Mucosa of rectum (tissue), 2 donors: ENCODE results near the gene NRAP.

Experiments
- H3K27ac ChIP-seq, 2 donors: one replicate each; pipeline ENCODE4 v1.7.0; 2013; ENCODE audit warnings: inconsistent platforms in 2 of 2, low read depth in 2 of 2, low read length in 2 of 2
- H3K27me3 ChIP-seq, 2 donors: one replicate each; pipeline ENCODE4 v1.7.0; 2013; ENCODE audit warnings: low read length in 2 of 2; ENCODE audit not compliant: control insufficient read depth in 2 of 2, insufficient read depth in 2 of 2
- H3K36me3 ChIP-seq, 2 donors: one replicate each; pipeline ENCODE4 v1.7.0; 2013; ENCODE audit warnings: low read length in 2 of 2; ENCODE audit not compliant: control insufficient read depth in 2 of 2, insufficient read depth in 2 of 2
- H3K4me1 ChIP-seq, 2 donors: one replicate each; pipeline ENCODE4 v1.7.0; 2013; ENCODE audit warnings: low read length in 2 of 2, mild to moderate bottlenecking in 1 of 2; ENCODE audit not compliant: control insufficient read depth in 2 of 2, insufficient read depth in 2 of 2
- H3K4me3 ChIP-seq, 2 donors: one replicate each; pipeline ENCODE4 v1.7.0; 2013; ENCODE audit warnings: low read length in 2 of 2
- H3K9ac ChIP-seq, 2 donors: one replicate each; pipeline ENCODE4 v1.7.0; 2013; ENCODE audit warnings: low read length in 2 of 2, low read depth in 1 of 2, mild to moderate bottlenecking in 1 of 2
- H3K9me3 ChIP-seq, 2 donors: one replicate each; pipeline ENCODE4 v1.7.0; 2013; ENCODE audit warnings: low read length in 2 of 2; ENCODE audit not compliant: control insufficient read depth in 2 of 2
- donor health status: healthy.
- donor health status: Normal muscosa, but diverticular disease.

Gene NRAP

DNA sequence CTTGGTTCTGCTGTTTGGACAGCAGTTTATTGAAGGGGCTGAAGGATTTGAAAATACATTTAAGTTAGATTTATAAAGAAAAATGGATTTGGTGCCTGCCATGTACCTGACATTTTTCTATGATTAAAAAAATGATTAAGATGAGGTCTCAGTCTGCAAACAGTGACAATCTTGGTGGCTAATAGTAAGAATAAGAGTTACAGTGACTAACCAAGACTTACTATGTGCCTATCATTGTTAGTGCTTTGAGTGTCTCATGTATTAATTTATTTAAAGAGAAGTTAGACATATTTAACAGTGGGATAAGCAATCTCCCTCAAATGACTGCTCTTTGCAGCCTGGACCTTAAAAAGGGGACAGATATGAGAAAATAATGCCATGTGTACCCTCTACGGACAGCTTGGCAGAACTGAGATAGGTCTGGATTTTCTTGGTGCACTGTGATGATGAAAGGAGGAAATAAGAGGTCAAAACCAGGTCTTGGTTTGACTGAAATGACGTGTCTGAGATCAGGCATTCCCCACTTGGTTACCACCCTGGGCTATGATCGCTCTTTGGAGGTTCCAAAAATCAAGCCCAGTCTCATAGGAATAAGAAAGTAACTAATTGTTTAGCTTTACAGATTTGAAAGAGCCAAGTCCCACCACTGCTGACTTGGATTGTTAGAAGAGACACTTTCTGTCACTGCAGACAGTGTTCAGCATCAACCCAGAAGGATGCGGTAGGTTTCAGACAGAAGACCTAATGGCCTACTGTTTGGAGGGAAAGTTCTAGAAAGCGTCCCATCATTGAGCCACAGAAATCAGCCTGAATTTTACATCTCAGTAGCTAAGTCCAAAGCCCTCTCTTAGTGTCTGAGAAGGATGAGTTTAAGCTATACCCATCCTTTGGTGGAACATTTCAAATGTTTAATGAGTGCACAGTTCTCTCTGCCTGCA lies 18.0 kb upstream of the NRAP start:
- Histone ChIP-seq H3K27me3 (no peaks in the 10 kb centered on the region), H3K9ac (no peak overlapping the region), H3K4me3 (peak overlapping the region in 1 of 2 donors; percentile 97), H3K4me1 (peaks cover 12 to 28% of the 10 kb centered on the region in 2 donors), H3K36me3 (peaks cover 0 to 3% of the 10 kb centered on the region in 2 donors), H3K9me3 (no peaks in the 10 kb centered on the region), H3K27ac (no peak overlapping the region)

- H3K27ac ChIP-seq = peak overlapping the region; percentile 98 to 99
- peaks cover 12 to 24% of the 10 kb centered on the region in 2 donors for H3K4me1 ChIP-seq
- peak overlapping the region; percentile 96 to 97 for H3K4me3 ChIP-seq
- H3K27me3 ChIP-seq = no peaks in the 10 kb centered on the region
- peak overlapping the region; percentile 98 to 99 for H3K9ac ChIP-seq
- no peaks in the 10 kb centered on the region for H3K9me3 ChIP-seq
- H3K36me3 ChIP-seq = peaks cover 0 to 3% of the 10 kb centered on the region in 2 donors
Measured at GRCh38 chr10:113680190-113681111, 16.6 kb upstream of the NRAP start.

- Histone ChIP-seq H3K9ac (peak within 1 kb of the TSS; percentile 98 to 99), H3K27me3 (no peaks in the 10 kb centered on the region), H3K36me3 (peaks cover 0 to 3% of the 10 kb centered on the region in 2 donors), H3K4me3 (peak within 1 kb of the TSS; percentile 96 to 97), H3K27ac (peak within 1 kb of the TSS; percentile 98 to 99), H3K4me1 (peaks cover 12 to 19% of the 10 kb centered on the region in 2 donors), H3K9me3 (no peaks in the 10 kb centered on the region)
Measured at GRCh38 chr10:113679463-113680189, 15.8 kb upstream of the NRAP start, which contains the start of gene CASP7. CASP7 (plus strand) TSS chr10:113679912; CDS start chr10:113697494, 17,582 bp downstream.

DNA sequence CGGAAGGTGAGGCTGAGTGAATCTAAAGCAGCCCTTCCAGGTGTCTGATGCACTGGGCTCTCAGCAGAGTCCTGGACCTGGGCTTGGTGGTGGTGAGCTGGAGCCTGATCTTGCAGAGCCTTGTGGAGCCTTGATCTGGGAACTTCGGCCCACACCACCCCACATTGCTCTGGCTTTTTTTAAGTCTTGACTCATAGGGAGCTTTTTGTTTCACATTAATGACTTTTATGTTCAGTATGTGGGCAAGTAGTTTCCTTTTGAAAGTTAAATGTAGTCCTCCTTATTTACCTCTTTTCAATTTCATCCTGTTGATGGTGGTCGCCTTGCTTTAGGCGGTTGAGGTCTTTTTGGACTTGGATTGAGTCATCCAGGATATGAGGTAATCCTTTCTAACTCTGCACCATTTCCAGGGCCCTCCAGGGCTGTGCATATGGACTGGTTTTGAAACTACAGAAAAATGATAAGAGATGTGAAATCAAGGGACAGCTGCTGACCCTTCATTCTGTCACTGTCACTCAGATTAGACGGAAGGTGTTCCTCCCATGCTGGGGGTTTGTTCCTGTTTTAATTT lies 2.9 kb upstream of the NRAP start:
- peaks cover 0 to 3% of the 10 kb centered on the region in 2 donors for H3K9me3 ChIP-seq
- H3K9ac ChIP-seq = no peak overlapping the region
- no peaks in the 10 kb centered on the region for H3K27me3 ChIP-seq
- no peak overlapping the region for H3K4me3 ChIP-seq
- no peak overlapping the region for H3K27ac ChIP-seq
- no peaks in the 10 kb centered on the region for H3K4me1 ChIP-seq
- no peaks in the 10 kb centered on the region for H3K36me3 ChIP-seq

DNA sequence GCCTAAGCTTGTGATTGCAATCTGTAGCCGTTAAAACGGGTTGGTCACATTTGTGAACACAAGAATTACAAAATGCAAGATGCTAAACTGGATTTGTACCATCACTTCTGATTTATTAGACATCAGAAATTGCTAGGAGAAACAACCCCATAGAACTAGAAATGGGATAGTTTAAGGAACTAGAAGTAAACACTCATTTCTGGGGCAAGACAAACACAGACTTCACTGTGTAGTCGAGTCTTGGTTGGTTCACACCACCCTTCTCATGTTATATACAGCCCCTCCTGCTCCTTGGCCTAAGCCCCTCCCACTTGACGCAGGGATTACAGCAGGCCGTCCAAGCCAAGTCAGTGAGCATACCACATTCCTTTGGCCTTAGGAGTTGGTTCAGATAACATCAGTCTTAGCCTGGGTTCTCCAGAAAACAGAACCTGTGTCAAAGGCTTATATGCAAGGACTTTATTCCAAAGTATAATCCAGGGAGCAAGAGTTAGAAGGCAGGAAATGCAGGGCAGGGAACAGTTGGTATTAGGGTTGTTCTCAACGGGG lies 2.0 kb upstream of the NRAP start:
- no peak overlapping the region for H3K4me3 ChIP-seq
- peaks cover 0 to 3% of the 10 kb centered on the region in 2 donors for H3K9me3 ChIP-seq
- no peaks in the 10 kb centered on the region for H3K4me1 ChIP-seq
- H3K36me3 ChIP-seq = no peaks in the 10 kb centered on the region
- no peaks in the 10 kb centered on the region for H3K27me3 ChIP-seq
- H3K9ac ChIP-seq = no peak overlapping the region
- H3K27ac ChIP-seq = no peak overlapping the region

- Histone ChIP-seq H3K4me3 (no peak overlapping the region), H3K27me3 (no peaks in the 10 kb centered on the region)
Measured at GRCh38 chr10:113665352-113665751, 1.5 kb upstream of the NRAP start.

GRCh38 chr10:113663142-113663541 lies 699 bp downstream of the NRAP start:
- Histone ChIP-seq H3K4me1 (no peaks in the 10 kb centered on the region), H3K27ac (no peak overlapping the region), H3K27me3 (no peaks in the 10 kb centered on the region), H3K9me3 (no peaks in the 10 kb centered on the region), H3K9ac (no peak overlapping the region), H3K4me3 (no peak overlapping the region), H3K36me3 (no peaks in the 10 kb centered on the region)

More at GRCh38 chr10:113665352-113665751, 1.5 kb upstream of the NRAP start:
- Histone ChIP-seq H3K9ac (no peak overlapping the region), H3K36me3 (no peaks in the 10 kb centered on the region), H3K9me3 (no peaks in the 10 kb centered on the region), H3K27ac (no peak overlapping the region), H3K4me1 (no peaks in the 10 kb centered on the region)

GRCh38 chr10:113661332-113661731 lies 2.5 kb downstream of the NRAP start:
- no peak overlapping the region for H3K4me3 ChIP-seq
- H3K36me3 ChIP-seq = no peaks in the 10 kb centered on the region
- no peaks in the 10 kb centered on the region for H3K9me3 ChIP-seq
- H3K27ac ChIP-seq = no peak overlapping the region
- H3K4me1 ChIP-seq = no peaks in the 10 kb centered on the region
- H3K9ac ChIP-seq = no peak overlapping the region
- no peaks in the 10 kb centered on the region for H3K27me3 ChIP-seq

- Histone ChIP-seq H3K27ac (no peak overlapping the region), H3K4me1 (no peaks in the 10 kb centered on the region), H3K36me3 (no peaks in the 10 kb centered on the region)
Measured at GRCh38 chr10:113657544-113657943, 6.3 kb downstream of the NRAP start.

More at GRCh38 chr10:113657544-113657943, 6.3 kb downstream of the NRAP start:
- H3K9ac ChIP-seq = no peak overlapping the region
- H3K27me3 ChIP-seq = no peaks in the 10 kb centered on the region
- no peaks in the 10 kb centered on the region for H3K9me3 ChIP-seq
- H3K4me3 ChIP-seq = no peak overlapping the region
